Keratinocyte (primary cell): ENCODE measurements around the gene PDCD1LG2. TPM values are rescaled to one million over a fixed set of nuclear protein-coding genes. Genes with fewer than 3 reads are reported as not detected.

Experiments used
- DNase-seq: peaks from one replicate; pipeline ENCODE4 v3.0.0-alpha.2; 2011; ENCODE audit warnings: low read depth, missing footprints, low spot score
- FAIRE-seq: peaks from 2 replicates; lab custom pipeline; 2011; peaks lifted over from hg19 to GRCh38; lab: Jason Lieb, UNC
- H2AFZ ChIP-seq: 2 replicates; pipeline ENCODE4 v1.6.0; 2012; ENCODE audit warnings: low read length, control low read depth, inconsistent platforms; ENCODE audit not compliant: control insufficient read depth
- H3K27ac ChIP-seq: 2 replicates; pipeline ENCODE4 v1.5.1; 2011; ENCODE audit warnings: low read length; ENCODE audit not compliant: control insufficient read depth, insufficient read depth
- H3K27me3 ChIP-seq: 3 replicates; pipeline ENCODE4 v1.6.0; 2011; ENCODE audit warnings: low read length; ENCODE audit not compliant: control insufficient read depth, insufficient read depth; ENCODE audit errors: extremely low read depth
- H3K36me3 ChIP-seq, 2 experiments: 2 replicates in 1 of 2; 3 replicates in 1 of 2; pipeline ENCODE4 v1.5.1; 2011; ENCODE audit warnings: low read length in 2 of 2, mild to moderate bottlenecking in 1 of 2; ENCODE audit not compliant: control insufficient read depth in 2 of 2, insufficient read depth in 2 of 2; ENCODE audit errors: extremely low read depth in 1 of 2
- H3K4me1 ChIP-seq: 3 replicates; pipeline ENCODE4 v1.5.1; 2011; ENCODE audit warnings: low read length; ENCODE audit not compliant: control insufficient read depth, insufficient read depth; ENCODE audit errors: extremely low read depth
- H3K4me2 ChIP-seq: 3 replicates; pipeline ENCODE4 v1.6.0; 2011; ENCODE audit warnings: low read depth, low read length; ENCODE audit not compliant: control insufficient read depth, insufficient read depth; ENCODE audit errors: extremely low read depth
- H3K4me3 ChIP-seq, 3 experiments: fragments of 200-600 bp in 1 of 3; sonication (generic) in 1 of 3; 2 replicates in 2 of 3; 3 replicates in 1 of 3; pipeline ENCODE4 v1.5.1; 2011 to 2016; ENCODE audit warnings: low read length in 3 of 3, mild to moderate bottlenecking in 3 of 3, control low read depth in 2 of 3, inconsistent platforms in 1 of 3, low read depth in 1 of 3, mixed read lengths in 1 of 3, mixed run types in 1 of 3, moderate library complexity in 1 of 3; ENCODE audit not compliant: control insufficient read depth in 2 of 3, insufficient read depth in 2 of 3; ENCODE audit errors: extremely low read depth in 1 of 3
- H3K79me2 ChIP-seq: 2 replicates; pipeline ENCODE4 v1.6.0; 2012; ENCODE audit warnings: low read length; ENCODE audit not compliant: control insufficient read depth, insufficient read depth
- H3K9ac ChIP-seq: 3 replicates; pipeline ENCODE4 v1.6.0; 2011; ENCODE audit warnings: low read length; ENCODE audit not compliant: control insufficient read depth, insufficient read depth; ENCODE audit errors: extremely low read depth
- H3K9me1 ChIP-seq: 3 replicates; pipeline ENCODE4 v1.6.0; 2011; ENCODE audit warnings: low read length; ENCODE audit not compliant: control insufficient read depth, insufficient read depth; ENCODE audit errors: extremely low read depth
- H3K9me3 ChIP-seq: 2 replicates; pipeline ENCODE4 v1.5.1; 2012; ENCODE audit warnings: low read depth, low read length; ENCODE audit not compliant: control insufficient read depth
- H4K20me1 ChIP-seq: 3 replicates; pipeline ENCODE4 v1.6.0; 2011; ENCODE audit warnings: low read length; ENCODE audit not compliant: control insufficient read depth, insufficient read depth; ENCODE audit errors: extremely low read depth
- CTCF ChIP-seq, 3 experiments: IDR thresholded peaks in 1 of 3; conservative IDR thresholded peaks in 1 of 3; optimal IDR thresholded peaks in 1 of 3; 2 replicates in 2 of 3; 3 replicates in 1 of 3; pipeline versions ENCODE3 to v1.5.1; 2011; ENCODE audit warnings: low read length in 3 of 3, mild to moderate bottlenecking in 3 of 3, moderate library complexity in 2 of 3, control low read depth in 1 of 3, inconsistent platforms in 1 of 3; ENCODE audit not compliant: insufficient read depth in 2 of 3; ENCODE audit errors: extremely low read depth in 1 of 3
- EZH2 ChIP-seq: IDR thresholded peaks from one replicate; pipeline ENCODE4 v1.6.1; 2012; ENCODE audit warnings: inconsistent platforms, mild to moderate bottlenecking, low read length, moderate library complexity
- dilution Hi-C: fragments of 300-500 bp; cut with MboI; formaldehyde crosslinking; loops from one replicate; pipeline ENCODE4 v1.7.0; 2020; ENCODE audit warnings: low sequenced_read_pairs; ENCODE audit not compliant: extremely low pct_ligation_motif_present
- polyA plus RNA-seq, 5 experiments: library from polyadenylated mRNA; depleted of rRNA in 3 of 5; stranded (reverse) in 3 of 5; stranded (forward) in 1 of 5; unstranded in 1 of 5; fragments of >200 nt; gene quantifications; 1 replicate in 1 of 5; 2 replicates in 3 of 5; 3 replicates in 1 of 5; pipeline versions ENCODE4 v1.2.1 to v1.2.3, GENCODE V29; 2011 to 2012; ENCODE audit warnings: missing spikeins in 2 of 5, low read depth in 1 of 5, low replicate concordance in 1 of 5

PDCD1LG2 gene
- polyA plus RNA-seq, 1 donor (not counting 4 experiments of a cell fraction or from before 2014, with no cell fraction given), result 20.2 TPM

DNA sequence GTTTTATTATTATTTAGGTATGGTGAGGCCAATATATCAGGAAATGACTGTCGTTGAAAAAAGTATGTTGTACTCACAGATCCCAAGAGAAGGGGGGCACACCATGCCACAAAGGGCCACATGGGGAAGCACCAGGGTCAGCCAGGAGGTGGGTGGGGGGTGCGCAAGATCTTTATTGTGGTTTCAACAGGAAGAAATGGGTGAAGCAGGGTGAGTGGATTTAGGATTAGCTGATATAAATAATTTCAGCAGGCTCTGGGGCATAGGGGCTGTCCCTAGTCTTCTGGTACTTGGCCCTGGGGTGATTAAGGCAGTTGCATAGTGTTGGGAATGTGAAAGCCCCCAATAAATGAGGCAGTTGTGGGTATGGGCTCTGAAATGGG is 8.6 kb downstream of the PDCD1LG2 start:
- H3K27me3 ChIP-seq, result no peaks in the 10 kb centered on the region
- H3K27ac ChIP-seq, result no peak overlapping the region
- H3K4me2 ChIP-seq, result no peak overlapping the region
- peaks cover 8% of the 10 kb centered on the region for H3K4me1 ChIP-seq
- FAIRE-seq, result no peak
- no peak overlapping the region for H3K9ac ChIP-seq
- no peaks in the 10 kb centered on the region for H4K20me1 ChIP-seq
- dilution Hi-C loops, result no loop called here
- H3K9me3 ChIP-seq, result no peaks in the 10 kb centered on the region
- TF ChIP-seq EZH2 (no peak), CTCF (optimal IDR thresholded peaks at IDR 0.05 in 1 of 3, IDR thresholded peaks at IDR 0.05 in 1 of 3, conservative IDR thresholded peaks at IDR 0.05 in 1 of 3; ENCODE audit: extremely low read depth in 1 of 3, insufficient read depth in 2 of 3, low read length in 3 of 3) (no peak)
- H3K4me3 ChIP-seq, result no peak overlapping the region
- H2AFZ ChIP-seq, result no peak overlapping the region
- H3K36me3 ChIP-seq, result peaks cover 2 to 23% of the 10 kb centered on the region in 2 experiments
- no peak for DNase-seq
- H3K79me2 ChIP-seq, result peaks cover 31% of the 10 kb centered on the region
- no peaks in the 10 kb centered on the region for H3K9me1 ChIP-seq

DNA sequence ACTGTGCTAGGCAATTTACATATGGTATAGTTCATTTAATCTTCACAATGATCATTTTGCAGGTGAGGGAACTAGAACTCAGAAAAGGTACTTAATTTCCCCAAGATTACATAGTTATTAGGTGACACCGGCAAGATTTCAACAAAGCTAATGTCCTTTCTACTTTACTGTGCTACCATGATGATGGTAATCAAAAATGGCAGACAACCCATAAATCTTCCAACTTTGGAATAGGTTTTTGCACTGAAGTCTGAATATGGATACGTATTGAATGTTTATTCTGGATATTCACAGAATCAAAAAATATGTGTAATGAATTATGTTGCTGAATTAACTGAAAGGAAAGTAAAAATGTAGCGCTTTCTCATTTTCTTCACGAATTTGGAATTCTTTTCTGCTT is 13.8 kb downstream of the PDCD1LG2 start:
- dilution Hi-C loops, result no loop called here
- Histone ChIP-seq H3K9me3 (no peaks in the 10 kb centered on the region), H2AFZ (no peak overlapping the region), H3K4me2 (no peak overlapping the region), H3K27ac (no peak overlapping the region), H3K36me3 (peaks cover 2 to 9% of the 10 kb centered on the region in 2 experiments), H3K27me3 (no peaks in the 10 kb centered on the region), H3K9me1 (no peaks in the 10 kb centered on the region), H3K4me3 (no peak overlapping the region), H4K20me1 (no peaks in the 10 kb centered on the region), H3K79me2 (peaks cover under 1% of the 10 kb centered on the region), H3K4me1 (no peaks in the 10 kb centered on the region), H3K9ac (no peak overlapping the region)
- FAIRE-seq, result no peak
- TF ChIP-seq EZH2, result no peak
- no peak for DNase-seq

DNA sequence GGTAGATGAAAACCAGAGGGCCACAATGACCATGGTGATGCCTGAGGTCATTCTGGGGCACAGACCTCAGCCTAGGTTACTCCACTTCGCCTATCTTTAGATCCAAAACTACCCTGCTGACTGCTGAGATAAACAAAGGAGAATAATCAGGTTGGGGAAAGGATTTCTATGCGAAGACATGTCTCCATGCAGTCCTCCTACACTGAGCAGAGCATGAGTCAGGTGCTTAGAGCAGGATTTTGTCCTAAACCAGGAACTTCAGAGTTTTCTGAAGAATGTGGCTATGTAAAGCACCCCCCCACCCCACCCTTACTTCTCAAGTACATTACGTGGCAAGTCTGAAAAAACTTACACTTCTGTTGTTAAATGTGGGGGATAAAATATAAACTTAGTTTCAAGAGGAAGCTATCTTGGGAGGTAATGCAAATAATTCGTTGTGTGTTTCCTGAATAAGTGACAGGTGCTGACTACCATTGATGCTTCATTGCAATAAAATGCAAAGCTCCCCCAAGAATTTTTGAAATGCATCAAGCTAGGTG is 19.4 kb downstream of the PDCD1LG2 start:
- Histone ChIP-seq H3K4me2 (no peak overlapping the region), H3K79me2 (no peaks in the 10 kb centered on the region), H3K4me1 (peaks cover 14% of the 10 kb centered on the region), H4K20me1 (no peaks in the 10 kb centered on the region), H2AFZ (no peak overlapping the region), H3K27me3 (no peaks in the 10 kb centered on the region), H3K9me1 (peaks cover 2% of the 10 kb centered on the region), H3K9me3 (no peaks in the 10 kb centered on the region), H3K36me3 (peaks cover under 1 to 3% of the 10 kb centered on the region in 2 experiments), H3K4me3 (no peak overlapping the region), H3K9ac (no peak overlapping the region), H3K27ac (no peak overlapping the region)
- TF ChIP-seq EZH2 (no peak), CTCF (optimal IDR thresholded peaks at IDR 0.05 in 1 of 3, IDR thresholded peaks at IDR 0.05 in 1 of 3, conservative IDR thresholded peaks at IDR 0.05 in 1 of 3; ENCODE audit: extremely low read depth in 1 of 3, insufficient read depth in 2 of 3, low read length in 3 of 3) (no peak)
- DNase-seq (no peak), FAIRE-seq (no peak)
- dilution Hi-C loops, result no loop called here
